ENCODE data around the gene PSTPIP2. TPM values are rescaled to one million over a fixed set of nuclear protein-coding genes. Genes with fewer than 3 reads are reported as not detected.

The PSTPIP2 gene
- total and polyA plus RNA-seq, 2 of the 13 experiments (the other 11 are each of a cell fraction or from before 2014, with no cell fraction given): 0.25 to 0.27 TPM

- peak; percentile 16; the same call in 1 of the 2 replicates for TF ChIP-seq ZNF362 (CRISPR knock-in tag; IDR thresholded peaks at IDR 0.05; ENCODE audit: borderline replicate concordance)
- no peak for TF ChIP-seq NFIB (CRISPR knock-in tag; IDR thresholded peaks at IDR 0.05; ENCODE audit: borderline replicate concordance)
- no peak for TF ChIP-seq KDM1A (CRISPR knock-in tag; IDR thresholded peaks at IDR 0.05)
- peak; percentile 90 for TF ChIP-seq SP5 (CRISPR knock-in tag; IDR thresholded peaks at IDR 0.05; ENCODE audit: borderline replicate concordance, low read depth)
- peak; percentile 81; the same call in 1 of the 2 replicates for TF ChIP-seq THRA (CRISPR knock-in tag; IDR thresholded peaks at IDR 0.05; ENCODE audit: borderline replicate concordance)
- peak; percentile 72 for TF ChIP-seq HDAC1 (CRISPR knock-in tag; IDR thresholded peaks at IDR 0.05)
- peak; percentile 96 for TF ChIP-seq ARID5B (CRISPR knock-in tag; IDR thresholded peaks at IDR 0.05)
- 0 out of 2 replicates have a peak, but pooled peaks have one; percentile 21 for TF ChIP-seq ZBTB43 (CRISPR knock-in tag; conservative IDR thresholded peaks at IDR 0.05)
- TF ChIP-seq RERE (CRISPR knock-in tag; IDR thresholded peaks at IDR 0.05; ENCODE audit: low read depth): peak; percentile 98
- no peak for TF ChIP-seq GMEB1 (CRISPR knock-in tag; IDR thresholded peaks at IDR 0.05; ENCODE audit: borderline replicate concordance)
- peak; percentile 86 for TF ChIP-seq NR2F6 (IDR thresholded peaks at IDR 0.05)
- peak; percentile 65; the same call in 1 of the 2 replicates for TF ChIP-seq NR2F6 (CRISPR knock-in tag; IDR thresholded peaks at IDR 0.05)
- TF ChIP-seq MIER2 (CRISPR knock-in tag; IDR thresholded peaks at IDR 0.05): no peak
Observed at GRCh38 chr18:46051731-46052461, 20.2 kb downstream of the PSTPIP2 start (continued).

Data from HepG2 (cell line).